T-helper 9 cell (primary cell): Measurements from ENCODE around the gene SDK1.
A peak's percentile ranks its signal among the peaks of the same experiment; 100 is the strongest.

ENCODE experiments used
- DNase-seq: peaks from one replicate; pipeline ENCODE4 v3.0.0-alpha.2; 2020
- total RNA-seq, 2 donors: gene quantifications; one replicate each; lab custom pipeline; 2026; lab: John Stamatoyannopoulos, UW

Gene SDK1, protein sequence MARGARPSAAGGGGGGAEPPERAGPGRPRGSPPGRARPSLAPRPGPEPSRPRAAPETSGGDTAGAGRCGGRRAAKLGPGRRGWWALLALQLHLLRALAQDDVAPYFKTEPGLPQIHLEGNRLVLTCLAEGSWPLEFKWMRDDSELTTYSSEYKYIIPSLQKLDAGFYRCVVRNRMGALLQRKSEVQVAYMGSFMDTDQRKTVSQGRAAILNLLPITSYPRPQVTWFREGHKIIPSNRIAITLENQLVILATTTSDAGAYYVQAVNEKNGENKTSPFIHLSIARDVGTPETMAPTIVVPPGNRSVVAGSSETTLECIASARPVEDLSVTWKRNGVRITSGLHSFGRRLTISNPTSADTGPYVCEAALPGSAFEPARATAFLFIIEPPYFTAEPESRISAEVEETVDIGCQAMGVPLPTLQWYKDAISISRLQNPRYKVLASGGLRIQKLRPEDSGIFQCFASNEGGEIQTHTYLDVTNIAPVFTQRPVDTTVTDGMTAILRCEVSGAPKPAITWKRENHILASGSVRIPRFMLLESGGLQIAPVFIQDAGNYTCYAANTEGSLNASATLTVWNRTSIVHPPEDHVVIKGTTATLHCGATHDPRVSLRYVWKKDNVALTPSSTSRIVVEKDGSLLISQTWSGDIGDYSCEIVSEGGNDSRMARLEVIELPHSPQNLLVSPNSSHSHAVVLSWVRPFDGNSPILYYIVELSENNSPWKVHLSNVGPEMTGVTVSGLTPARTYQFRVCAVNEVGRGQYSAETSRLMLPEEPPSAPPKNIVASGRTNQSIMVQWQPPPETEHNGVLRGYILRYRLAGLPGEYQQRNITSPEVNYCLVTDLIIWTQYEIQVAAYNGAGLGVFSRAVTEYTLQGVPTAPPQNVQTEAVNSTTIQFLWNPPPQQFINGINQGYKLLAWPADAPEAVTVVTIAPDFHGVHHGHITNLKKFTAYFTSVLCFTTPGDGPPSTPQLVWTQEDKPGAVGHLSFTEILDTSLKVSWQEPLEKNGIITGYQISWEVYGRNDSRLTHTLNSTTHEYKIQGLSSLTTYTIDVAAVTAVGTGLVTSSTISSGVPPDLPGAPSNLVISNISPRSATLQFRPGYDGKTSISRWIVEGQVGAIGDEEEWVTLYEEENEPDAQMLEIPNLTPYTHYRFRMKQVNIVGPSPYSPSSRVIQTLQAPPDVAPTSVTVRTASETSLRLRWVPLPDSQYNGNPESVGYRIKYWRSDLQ (N-terminal part only)
- 0.24 to 0.35 reads per million in 2 donors for total RNA-seq

GRCh38 chr7:3300651-3301448 is at the start of gene SDK1:
Gene SDK1, plus strand, starts transcription at chr7:3301252. Its CDS starts 335 bp downstream, at chr7:3301587.
- DNase-seq, result peak; percentile 86

DNA sequence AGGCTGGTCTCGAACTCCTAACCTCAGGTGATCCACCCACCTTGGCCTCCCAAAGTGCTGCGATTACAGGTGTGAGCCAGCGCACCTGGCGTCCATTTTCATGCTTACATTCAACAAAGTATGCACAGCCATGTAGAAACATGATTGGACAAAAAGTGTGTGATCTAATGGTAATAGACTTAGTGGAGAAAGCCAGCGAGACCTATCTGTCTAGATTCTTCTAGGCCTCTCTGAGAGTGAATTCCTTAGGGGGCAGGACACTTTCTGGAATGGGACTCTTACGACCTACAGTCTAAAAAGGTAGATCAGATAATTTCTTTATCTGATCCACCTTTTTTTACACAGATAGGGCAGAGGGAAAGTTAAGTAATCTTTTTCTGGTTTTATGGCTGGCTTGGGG is 46.3 kb upstream of the SDK1 start:
- DNase-seq, result no peak

DNA sequence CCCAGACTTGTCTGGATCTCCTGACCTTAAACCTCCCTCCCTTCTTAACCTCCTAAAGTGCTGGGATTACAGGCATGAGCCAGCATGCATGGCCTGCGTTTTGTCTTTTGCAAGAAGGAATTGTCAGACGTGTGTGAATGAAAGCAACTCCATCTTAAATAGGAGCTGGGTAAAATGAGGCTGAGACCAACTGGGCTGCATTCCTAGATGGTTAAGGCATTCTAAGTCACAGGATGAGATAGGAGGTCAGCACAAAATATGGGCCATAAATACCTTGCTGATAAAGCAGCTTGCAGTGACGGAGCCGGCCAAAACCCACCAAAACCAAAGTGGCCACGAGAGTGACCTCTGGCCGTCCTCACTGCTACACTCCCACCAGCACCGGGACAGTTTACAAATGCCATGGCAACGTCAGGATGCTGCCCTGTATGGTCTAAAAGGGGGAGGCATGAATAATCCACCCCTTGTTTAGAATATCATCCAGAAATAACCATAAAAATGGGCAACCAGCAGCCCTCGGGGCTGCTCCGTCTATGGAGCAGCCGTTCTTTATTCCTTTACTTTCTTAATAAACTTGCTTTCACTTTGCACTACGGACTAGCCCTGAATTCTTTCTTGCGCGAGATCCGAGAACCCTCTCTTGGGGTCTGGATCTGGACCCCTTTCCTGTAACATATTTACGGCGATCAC is 41.2 kb upstream of the SDK1 start:
- no peak for DNase-seq

- no peak for DNase-seq
These were observed 40.7 kb upstream of the SDK1 start for GRCh38 chr7:3260401-3260715.

GRCh38 chr7:3264693-3265339 is 36.2 kb upstream of the SDK1 start:
- no peak for DNase-seq

GRCh38 chr7:3265388-3265787 is 35.7 kb upstream of the SDK1 start:
- DNase-seq, result no peak

DNA sequence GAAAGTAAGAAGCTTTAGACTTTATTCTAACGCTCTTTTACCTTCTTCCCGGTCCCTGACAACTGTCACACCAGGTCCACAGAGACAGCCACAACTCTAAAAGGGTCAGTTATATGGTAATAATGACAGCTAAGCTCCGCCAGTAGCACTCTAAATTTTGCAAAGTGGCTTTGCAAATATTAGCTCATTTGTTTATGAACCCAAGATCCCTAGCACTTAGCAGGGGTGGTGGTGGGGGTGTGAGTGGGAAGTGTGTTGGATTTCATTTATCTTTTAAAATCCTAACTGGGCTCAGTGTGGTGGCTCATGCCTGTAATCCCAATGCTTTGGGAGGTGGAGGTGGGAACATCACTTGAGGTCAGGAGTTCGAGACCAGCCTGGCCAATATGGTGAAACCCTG is 34.8 kb upstream of the SDK1 start:
- DNase-seq, result no peak

- no peak for DNase-seq
These were observed 32.9 kb upstream of the SDK1 start for GRCh38 chr7:3267966-3268690.

DNA sequence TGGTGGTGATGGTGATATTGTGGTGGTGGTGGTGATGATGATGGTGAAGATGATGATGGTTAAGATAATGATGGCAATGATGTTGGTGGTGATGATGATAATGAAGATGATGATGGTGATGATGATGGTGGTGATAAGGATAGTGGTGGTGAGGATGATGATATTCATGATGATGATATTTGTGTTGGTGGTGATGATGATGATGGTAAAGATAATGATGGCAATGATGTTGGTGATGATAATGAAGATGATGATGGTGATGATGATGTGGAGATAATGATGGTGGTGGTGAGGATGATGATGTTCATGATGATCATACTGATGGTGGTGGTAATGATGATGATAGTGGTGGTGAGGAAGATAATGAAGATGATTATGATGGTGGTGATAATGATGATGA is 30.7 kb upstream of the SDK1 start:
- DNase-seq, result no peak

- DNase-seq, result no peak
These were observed 29.8 kb upstream of the SDK1 start for GRCh38 chr7:3271298-3271697.

DNA sequence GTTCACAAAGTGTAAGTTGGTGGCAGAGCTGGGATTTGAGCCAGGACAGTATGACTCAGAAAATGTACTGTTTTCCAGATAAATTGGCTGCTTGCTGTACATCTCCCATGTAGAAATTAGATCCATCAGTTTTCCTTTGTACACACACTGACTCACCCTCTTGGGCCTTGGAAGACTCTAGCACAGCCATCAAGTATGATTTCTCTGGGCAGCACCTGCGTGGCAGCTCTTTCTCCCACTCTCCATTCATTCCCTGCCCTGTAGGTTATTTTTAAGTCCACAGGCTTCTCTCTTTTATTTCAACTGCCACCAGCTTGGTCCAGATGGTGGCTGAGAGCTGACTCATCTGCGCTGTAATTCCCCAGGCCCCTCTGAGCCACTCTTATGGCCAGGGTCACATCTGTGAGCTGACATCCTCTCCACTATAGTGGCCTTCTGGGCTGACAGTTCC is 28.3 kb upstream of the SDK1 start:
- DNase-seq, result no peak

GRCh38 chr7:3274131-3274530 is 26.9 kb upstream of the SDK1 start:
- DNase-seq, result no peak

GRCh38 chr7:3277604-3278572 is 23.2 kb upstream of the SDK1 start:
- DNase-seq, result no peak

DNA sequence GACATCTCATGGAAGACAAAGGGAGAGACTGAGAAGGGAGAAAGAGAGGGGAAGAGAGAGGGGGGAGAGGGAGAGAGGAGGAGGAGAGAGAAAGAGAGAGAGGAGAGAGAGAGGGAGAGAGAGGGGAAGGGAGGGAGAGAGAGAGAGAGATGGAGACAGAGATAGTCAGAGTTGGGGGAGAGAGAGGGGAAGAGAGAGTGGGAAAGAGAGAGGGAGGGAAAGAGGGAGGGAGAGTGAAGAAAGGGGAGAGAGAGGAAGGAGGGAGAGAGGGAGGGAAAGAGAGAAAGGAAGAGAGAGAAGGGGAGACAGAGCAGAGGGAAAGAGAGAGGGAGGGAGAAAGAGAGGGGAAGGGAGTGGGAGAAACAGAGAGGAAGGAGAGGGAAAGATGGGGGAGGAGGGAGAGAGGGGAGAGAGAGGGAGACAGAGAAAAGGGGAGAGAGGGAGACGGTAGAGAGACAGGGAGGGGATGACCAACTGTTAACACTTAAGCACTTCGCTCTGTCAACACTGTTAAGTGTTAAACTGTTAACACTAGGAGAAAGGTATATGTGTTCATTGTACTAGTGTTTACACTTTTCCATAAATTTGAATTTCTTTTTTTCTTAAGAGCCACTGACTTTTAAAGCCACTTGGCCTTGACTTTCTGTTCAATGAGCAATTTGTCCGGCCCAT is 21.8 kb upstream of the SDK1 start:
- no peak for DNase-seq

DNA sequence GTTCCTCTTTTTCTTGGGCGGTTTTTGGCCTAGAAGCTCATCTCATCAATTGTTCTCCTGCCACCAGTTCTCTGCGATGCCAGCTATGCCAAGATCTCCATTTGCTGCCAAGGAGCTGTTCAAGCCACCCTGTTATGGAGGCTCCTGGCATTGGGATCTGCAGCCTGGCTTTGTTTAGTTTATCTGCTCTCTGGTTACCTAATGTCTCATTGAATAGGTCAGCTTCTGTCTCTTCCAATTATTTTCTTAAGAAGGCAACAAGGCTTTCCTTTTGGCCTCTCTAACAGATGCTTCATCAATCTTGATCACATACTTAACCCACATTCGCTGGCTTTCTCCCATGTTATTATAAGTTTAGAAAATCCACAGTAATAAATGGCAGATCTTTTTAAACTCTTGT is 20.6 kb upstream of the SDK1 start:
- DNase-seq, result no peak

DNA sequence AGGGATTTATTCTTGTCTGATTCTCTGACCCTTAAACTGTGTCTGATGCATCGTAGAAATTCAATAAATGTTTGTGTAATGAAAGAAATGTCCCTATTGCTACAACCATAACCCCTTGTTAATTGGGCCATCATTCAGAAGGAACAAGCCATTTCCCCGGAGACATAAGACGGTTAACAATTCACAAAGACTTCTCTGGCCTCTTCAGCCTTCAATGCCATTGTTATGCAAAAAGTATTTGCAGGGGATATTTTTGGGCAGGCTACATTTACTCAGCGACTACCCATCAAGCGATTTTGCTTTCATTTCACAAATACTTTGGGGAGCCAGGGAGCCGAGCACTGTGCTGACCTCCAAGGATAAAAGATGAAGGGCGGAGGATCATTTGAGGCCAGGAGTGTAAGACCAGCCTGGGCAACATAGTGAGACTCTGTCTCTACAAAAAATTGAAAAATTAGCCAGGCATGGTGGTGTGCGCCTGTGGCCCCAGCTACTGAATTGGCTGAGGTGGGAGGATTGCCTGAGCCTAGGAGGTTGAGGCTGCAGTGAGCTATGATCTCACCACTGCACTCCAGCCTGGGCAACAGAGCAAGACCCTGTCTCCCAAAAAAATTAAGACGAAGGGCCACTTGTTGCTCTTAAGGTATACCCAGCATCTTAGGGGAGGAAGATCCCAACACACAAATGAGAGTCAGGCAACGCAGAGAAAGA is 20.0 kb upstream of the SDK1 start:
- no peak for DNase-seq

- no peak for DNase-seq
These were observed 18.6 kb upstream of the SDK1 start for GRCh38 chr7:3282457-3282856.

DNA sequence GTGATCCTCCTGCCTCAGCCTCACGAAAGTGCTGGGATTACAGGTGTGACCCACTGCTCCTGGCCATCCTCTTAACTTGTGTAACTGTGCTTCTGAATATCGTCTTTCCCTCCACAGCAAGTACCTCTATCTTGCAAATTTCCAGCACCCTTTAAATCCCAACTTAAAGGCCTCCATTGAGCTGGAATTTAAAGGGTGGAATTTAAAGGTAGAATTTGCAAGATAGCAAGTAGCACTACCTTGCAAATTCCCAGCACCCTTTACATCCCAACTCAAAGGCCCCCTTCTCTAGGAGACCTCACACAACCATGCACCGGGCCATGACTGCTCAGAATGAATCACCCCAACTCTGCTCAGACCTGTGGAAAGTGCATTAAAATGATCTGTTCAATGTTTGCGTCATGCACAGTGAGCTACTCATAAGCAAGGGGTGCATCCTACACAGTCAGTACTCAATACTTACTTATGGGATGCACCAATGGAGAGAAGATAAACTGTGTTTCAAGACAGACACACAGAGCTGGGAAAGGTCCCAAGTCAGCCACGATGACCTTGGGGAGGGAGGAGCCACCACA is 17.8 kb upstream of the SDK1 start:
- DNase-seq, result no peak
